Measurements from ENCODE around the gene MBTPS2. TPM values are rescaled to one million over a fixed set of nuclear protein-coding genes. Genes with fewer than 3 reads are reported as not detected.
A peak's percentile ranks its signal among the peaks of the same experiment; 100 is the strongest.

The MBTPS2 gene
- total RNA-seq, 1 donor from 2014 or later = 9.3 TPM

DNA sequence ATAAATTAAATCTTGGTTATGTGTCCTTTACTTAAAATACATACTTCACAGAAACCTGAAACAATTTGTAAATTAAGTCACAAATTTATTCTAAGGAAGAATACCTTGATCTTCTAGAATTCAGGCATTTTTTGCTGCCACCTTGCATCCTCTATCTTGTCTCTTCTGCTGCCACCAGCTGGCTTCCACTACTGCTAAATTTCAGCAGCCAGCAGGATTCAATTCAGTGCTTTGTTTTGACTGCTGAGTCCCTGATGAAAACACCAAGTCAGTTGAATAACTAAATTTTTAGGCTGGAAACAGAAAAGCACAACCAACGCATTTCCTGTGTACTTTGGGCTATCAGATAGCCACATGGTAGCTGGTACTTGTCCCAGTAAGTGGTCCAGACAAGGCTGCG is 2.4 kb upstream of the MBTPS2 start:
- no peak overlapping the region for H3K27ac ChIP-seq
- peaks cover 8% of the 10 kb centered on the region for H3K4me1 ChIP-seq
- H3K27me3 ChIP-seq = no peaks in the 10 kb centered on the region
- H3K4me3 ChIP-seq = no peak overlapping the region
- no peaks in the 10 kb centered on the region for H3K36me3 ChIP-seq
- no peaks in the 10 kb centered on the region for H3K9me3 ChIP-seq
- intact Hi-C loops (cut with DNase I) = no loop called here
- no peak for TF ChIP-seq POLR2A (IDR thresholded peaks at IDR 0.05)
- TF ChIP-seq, protein P1, sequence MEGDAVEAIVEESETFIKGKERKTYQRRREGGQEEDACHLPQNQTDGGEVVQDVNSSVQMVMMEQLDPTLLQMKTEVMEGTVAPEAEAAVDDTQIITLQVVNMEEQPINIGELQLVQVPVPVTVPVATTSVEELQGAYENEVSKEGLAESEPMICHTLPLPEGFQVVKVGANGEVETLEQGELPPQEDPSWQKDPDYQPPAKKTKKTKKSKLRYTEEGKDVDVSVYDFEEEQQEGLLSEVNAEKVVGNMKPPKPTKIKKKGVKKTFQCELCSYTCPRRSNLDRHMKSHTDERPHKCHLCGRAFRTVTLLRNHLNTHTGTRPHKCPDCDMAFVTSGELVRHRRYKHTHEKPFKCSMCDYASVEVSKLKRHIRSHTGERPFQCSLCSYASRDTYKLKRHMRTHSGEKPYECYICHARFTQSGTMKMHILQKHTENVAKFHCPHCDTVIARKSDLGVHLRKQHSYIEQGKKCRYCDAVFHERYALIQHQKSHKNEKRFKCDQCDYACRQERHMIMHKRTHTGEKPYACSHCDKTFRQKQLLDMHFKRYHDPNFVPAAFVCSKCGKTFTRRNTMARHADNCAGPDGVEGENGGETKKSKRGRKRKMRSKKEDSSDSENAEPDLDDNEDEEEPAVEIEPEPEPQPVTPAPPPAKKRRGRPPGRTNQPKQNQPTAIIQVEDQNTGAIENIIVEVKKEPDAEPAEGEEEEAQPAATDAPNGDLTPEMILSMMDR (IDR thresholded peaks at IDR 0.05) = no peak
- TF ChIP-seq POLR2AphosphoS5 (IDR thresholded peaks at IDR 0.05; ENCODE audit: insufficient read depth in 1 of 2, low read depth in 1 of 2) = no peak
- DNase-seq (ENCODE audit: extremely low spot score in 2 of 2) = no peak

DNA sequence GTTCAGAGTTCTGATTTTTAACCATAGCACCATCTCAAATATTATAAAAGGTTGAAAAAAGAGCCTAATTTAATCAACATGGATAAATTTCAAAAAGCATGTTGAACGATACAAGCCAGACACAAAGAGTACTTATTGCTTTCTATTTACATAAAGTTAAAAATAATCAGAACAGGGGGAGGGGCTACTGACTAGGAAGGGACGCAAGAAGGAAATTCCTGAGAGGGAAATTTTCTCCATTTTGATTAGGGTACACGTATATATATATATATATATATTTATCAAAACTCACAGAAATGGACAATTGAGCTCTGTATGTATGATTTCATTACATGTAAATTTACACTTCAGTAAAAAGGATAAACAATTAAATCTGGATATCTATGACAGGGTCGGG is 482 bp upstream of the MBTPS2 start:
- intact Hi-C loops (cut with DNase I) = no loop called here

DNA sequence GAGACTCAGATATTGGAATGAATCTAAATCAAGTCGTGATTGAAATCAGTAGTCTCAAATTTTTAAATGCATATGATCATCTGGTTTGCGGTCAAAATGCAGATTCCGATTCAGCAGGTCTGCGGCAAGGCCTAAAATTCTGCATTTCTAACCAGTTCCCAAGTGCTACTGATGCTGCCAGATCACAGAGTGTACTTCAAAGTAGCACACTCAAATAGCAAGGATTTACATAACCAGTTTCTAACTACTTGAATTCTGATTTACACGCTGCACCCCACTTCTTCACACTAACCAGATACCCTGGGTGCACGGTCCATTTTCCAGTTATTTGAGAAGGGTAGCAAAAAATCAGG is 752 bp downstream of the MBTPS2 start:
- Histone ChIP-seq H3K9me3 (no peaks in the 10 kb centered on the region), H3K4me1 (peaks cover 8% of the 10 kb centered on the region), H3K27me3 (no peaks in the 10 kb centered on the region), H3K4me3 (peak overlapping the region; percentile 62 to 65), H3K27ac (peak overlapping the region; percentile 67), H3K36me3 (peaks cover 0 to 3% of the 10 kb centered on the region in 2 donors)
- no peak for DNase-seq (ENCODE audit: extremely low spot score in 2 of 2)
- TF ChIP-seq, protein P1 (IDR thresholded peaks at IDR 0.05) = no peak
- TF ChIP-seq POLR2AphosphoS5 (IDR thresholded peaks at IDR 0.05; ENCODE audit: insufficient read depth in 1 of 2, low read depth in 1 of 2) = no peak
- TF ChIP-seq POLR2A (IDR thresholded peaks at IDR 0.05) = no peak
- intact Hi-C loops (cut with DNase I) = no loop called here

More for the DNA sequence above, 482 bp upstream of the MBTPS2 start:
- no peak for TF ChIP-seq POLR2AphosphoS5 (IDR thresholded peaks at IDR 0.05; ENCODE audit: insufficient read depth in 1 of 2, low read depth in 1 of 2)
- TF ChIP-seq, protein P1 (IDR thresholded peaks at IDR 0.05) = no peak
- no peak for TF ChIP-seq POLR2A (IDR thresholded peaks at IDR 0.05)
- peaks cover 8% of the 10 kb centered on the region for H3K4me1 ChIP-seq
- H3K27ac ChIP-seq = peak overlapping the region; percentile 67
- no peaks in the 10 kb centered on the region for H3K36me3 ChIP-seq
- H3K4me3 ChIP-seq = peak overlapping the region; percentile 62 to 65
- no peaks in the 10 kb centered on the region for H3K27me3 ChIP-seq
- no peak for DNase-seq (ENCODE audit: extremely low spot score in 2 of 2)
- H3K9me3 ChIP-seq = no peaks in the 10 kb centered on the region

DNA sequence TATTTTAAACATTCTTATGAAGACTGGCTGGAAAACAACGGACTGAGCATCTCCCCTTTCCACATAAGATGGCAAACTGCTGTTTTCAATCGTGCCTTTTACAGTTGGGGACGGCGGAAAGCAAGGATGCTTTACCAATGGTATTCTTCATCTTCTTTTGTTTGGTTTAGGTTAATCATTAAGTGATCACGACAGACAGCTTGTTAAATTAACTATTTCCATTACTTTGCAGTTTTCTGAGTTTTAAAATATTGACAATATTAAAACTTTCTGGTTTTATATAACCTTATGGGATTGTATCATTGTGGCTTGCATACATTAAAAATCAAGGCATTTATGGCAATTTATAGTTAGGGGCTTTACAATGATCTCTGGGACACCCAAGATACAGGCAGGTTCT is 3.8 kb downstream of the MBTPS2 start:
- TF ChIP-seq POLR2AphosphoS5 (IDR thresholded peaks at IDR 0.05; ENCODE audit: insufficient read depth in 1 of 2, low read depth in 1 of 2) = no peak
- no peak for TF ChIP-seq POLR2A (IDR thresholded peaks at IDR 0.05)
- TF ChIP-seq, protein P1 (IDR thresholded peaks at IDR 0.05) = no peak

DNA sequence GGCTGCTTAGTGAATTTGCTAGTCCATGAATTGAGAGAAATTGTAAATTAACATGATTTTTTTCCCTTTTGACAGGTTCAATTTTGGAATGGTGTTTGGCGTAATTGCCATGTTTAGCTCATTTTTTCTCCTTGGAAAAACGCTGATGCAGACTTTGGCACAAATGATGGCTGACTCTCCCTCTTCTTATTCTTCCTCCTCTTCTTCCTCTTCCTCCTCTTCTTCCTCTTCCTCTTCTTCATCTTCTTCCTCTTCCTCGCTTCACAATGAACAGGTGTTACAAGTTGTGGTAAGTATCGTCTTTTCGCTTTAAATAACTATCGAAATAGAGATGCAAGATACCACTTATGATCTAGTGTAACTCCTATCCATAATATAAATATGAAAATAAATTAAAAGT is 5.7 kb downstream of the MBTPS2 start:
- H3K9me3 ChIP-seq = no peaks in the 10 kb centered on the region
- DNase-seq (ENCODE audit: extremely low spot score in 2 of 2) = no peak
- TF ChIP-seq POLR2A (IDR thresholded peaks at IDR 0.05) (no peak), POLR2AphosphoS5 (IDR thresholded peaks at IDR 0.05; ENCODE audit: insufficient read depth in 1 of 2, low read depth in 1 of 2) (no peak)
- TF ChIP-seq, protein P1 (IDR thresholded peaks at IDR 0.05) = no peak
- no peaks in the 10 kb centered on the region for H3K27me3 ChIP-seq
- intact Hi-C loops (cut with DNase I) = no loop called here
- peaks cover 0 to 7% of the 10 kb centered on the region in 2 donors for H3K36me3 ChIP-seq
- no peak overlapping the region for H3K4me3 ChIP-seq
- H3K4me1 ChIP-seq = peaks cover 8% of the 10 kb centered on the region
- no peak overlapping the region for H3K27ac ChIP-seq

More for the DNA sequence above, 3.8 kb downstream of the MBTPS2 start:
- H3K27me3 ChIP-seq = no peaks in the 10 kb centered on the region
- H3K4me1 ChIP-seq = peaks cover 8% of the 10 kb centered on the region
- H3K36me3 ChIP-seq = peaks cover 0 to 7% of the 10 kb centered on the region in 2 donors
- no peak for DNase-seq (ENCODE audit: extremely low spot score in 2 of 2)
- intact Hi-C loops (cut with DNase I) = no loop called here
- H3K27ac ChIP-seq = no peak overlapping the region
- H3K9me3 ChIP-seq = no peaks in the 10 kb centered on the region
- H3K4me3 ChIP-seq = no peak overlapping the region
